HCT116 (cell line): ENCODE data around the gene S100A1. TPM values are rescaled to one million over a fixed set of nuclear protein-coding genes. Genes with fewer than 3 reads are reported as not detected.

Source experiments
- ATAC-seq: fragments of 200-7000 bp; cut with Tn5 transposase; 2 replicates; pipeline ENCODE4 v1.9.1; 2020; ENCODE audit warnings: mild to moderate bottlenecking, moderate library complexity
- BruUV-seq: library from RNA; stranded (reverse); fragments of 400-500 nt; replicated peaks from 2 replicates; lab custom pipeline; 2021; lab: Mats Ljungman, UMichigan
- CTCF ChIA-PET: fragments of 300-600 bp; sonication (Branson Sonifier 250); formaldehyde crosslinking; loops from one replicate; lab custom pipeline; 2021; ENCODE audit warnings: antibody characterized with exemption; lab: Charles Lee
- POLR2A ChIA-PET: fragments of 300-600, 350-600 bp; sonication (Branson Sonifier 250); formaldehyde crosslinking; loops from one replicate; lab custom pipeline; 2021; ENCODE audit warnings: antibody characterized with exemption; lab: Charles Lee
- RAD21 ChIA-PET, 2 experiments: fragments of 300-600 bp; sonication (Branson Sonifier 250); formaldehyde crosslinking; loops; one replicate each; lab custom pipeline; 2023; ENCODE audit warnings: low total read pairs in 2 of 2; ENCODE audit not compliant: uncharacterized antibody in 2 of 2, unreplicated experiment in 2 of 2, low non-redundant PET in 1 of 2; lab: Charles Lee
- DNase-seq: peaks from one replicate; pipeline ENCODE4 v3.0.0-alpha.2; 2010; ENCODE audit warnings: low read depth, low spot score
- H2AFZ ChIP-seq: fragments of 200-600 bp; shearing (Covaris generic), sonication (generic); 2 replicates; pipeline ENCODE4 v1.6.1; 2017; ENCODE audit warnings: low read depth, mixed run types, mixed read lengths, antibody characterized with exemption, low read length; ENCODE audit not compliant: poor library complexity, severe bottlenecking
- H3K27ac ChIP-seq: 2 replicates; pipeline ENCODE4 v1.5.1; 2012; ENCODE audit warnings: low read depth, low read length
- H3K27me3 ChIP-seq: fragments of 200-600 bp; sonication (generic); 2 replicates; pipeline ENCODE4 v1.6.1; 2016; ENCODE audit warnings: mixed run types, low read length, mixed read lengths; ENCODE audit not compliant: insufficient read depth
- H3K36me3 ChIP-seq, 2 experiments: fragments of 200-500 bp in 1 of 2; fragments of 200-600 bp in 1 of 2; sonication (Bioruptor generic) in 1 of 2; sonication (generic) in 1 of 2; 2 replicates each; pipeline versions ENCODE4 v1.5.1 to v1.6.1; 2014 to 2016; ENCODE audit warnings: low read length in 2 of 2, inconsistent platforms in 1 of 2, mixed read lengths in 1 of 2, mixed run types in 1 of 2; ENCODE audit not compliant: insufficient read depth in 2 of 2, control insufficient read depth in 1 of 2
- H3K4me1 ChIP-seq, 2 experiments: fragments of 200-600 bp in 1 of 2; sonication (generic) in 1 of 2; 2 replicates each; pipeline versions ENCODE4 v1.5.1 to v1.6.1; 2012 to 2017; ENCODE audit warnings: low read length in 2 of 2, inconsistent platforms in 1 of 2, mild to moderate bottlenecking in 1 of 2, mixed read lengths in 1 of 2, mixed run types in 1 of 2, moderate library complexity in 1 of 2; ENCODE audit not compliant: insufficient read depth in 2 of 2, control insufficient read depth in 1 of 2
- H3K4me2 ChIP-seq: fragments of 200-600 bp; sonication (generic); 2 replicates; pipeline ENCODE4 v1.6.1; 2017; ENCODE audit warnings: mixed run types, low read length, mixed read lengths
- H3K4me3 ChIP-seq, 2 experiments: fragments of 200-600 bp in 1 of 2; sonication (generic) in 1 of 2; replicated peaks in 1 of 2; 2 replicates each; pipeline ENCODE4 v1.5.1; 2011 to 2016; ENCODE audit warnings: low read length in 2 of 2, control low read depth in 1 of 2, low read depth in 1 of 2, mild to moderate bottlenecking in 1 of 2, mixed read lengths in 1 of 2, mixed run types in 1 of 2
- H3K79me2 ChIP-seq: fragments of 200-600 bp; sonication (generic); 2 replicates; pipeline ENCODE4 v1.6.1; 2017; ENCODE audit warnings: mild to moderate bottlenecking, mixed run types, low read length, moderate library complexity, mixed read lengths; ENCODE audit not compliant: insufficient read depth
- H3K9ac ChIP-seq: fragments of 200-600 bp; sonication (generic); 2 replicates; pipeline ENCODE4 v1.6.1; 2016; ENCODE audit warnings: low read length, mixed read lengths
- H3K9me2 ChIP-seq: fragments of 200-600 bp; sonication (generic), shearing (Covaris generic); 2 replicates; pipeline ENCODE4 v1.6.1; 2017; ENCODE audit warnings: mixed run types, mild to moderate bottlenecking, moderate library complexity; ENCODE audit not compliant: insufficient read depth
- H3K9me3 ChIP-seq, 2 experiments: fragments of 200-500 bp in 1 of 2; fragments of 200-600 bp in 1 of 2; sonication (Bioruptor generic) in 1 of 2; sonication (generic) in 1 of 2; 2 replicates each; pipeline ENCODE4 v1.6.1; 2014 to 2017; ENCODE audit warnings: low read length in 2 of 2, mixed read lengths in 2 of 2, inconsistent platforms in 1 of 2, low read depth in 1 of 2, mild to moderate bottlenecking in 1 of 2, mixed run types in 1 of 2, moderate library complexity in 1 of 2; ENCODE audit not compliant: control insufficient read depth in 1 of 2, insufficient read depth in 1 of 2
- H4K20me1 ChIP-seq: fragments of 200-600 bp; sonication (generic), shearing (Covaris generic); 2 replicates; pipeline ENCODE4 v1.6.1; 2017; ENCODE audit warnings: mixed run types, mild to moderate bottlenecking, moderate library complexity; ENCODE audit not compliant: insufficient read depth
- ATF3 ChIP-seq: IDR thresholded peaks from 2 replicates; pipeline ENCODE4 v1.6.1; 2012
- CBX3 ChIP-seq: IDR thresholded peaks from 2 replicates; pipeline ENCODE4 v1.6.1; 2012; ENCODE audit warnings: low read depth
- EGR1 ChIP-seq: IDR thresholded peaks from 2 replicates; pipeline ENCODE4 v1.6.1; 2012; ENCODE audit warnings: low read depth
- ELF1 ChIP-seq: IDR thresholded peaks from 2 replicates; pipeline ENCODE4 v1.6.1; 2012; ENCODE audit warnings: low read depth, borderline replicate concordance
- EZH2 ChIP-seq: fragments of 200-600 bp; sonication (generic); IDR thresholded peaks from 2 replicates; pipeline ENCODE4 v1.6.1; 2017; ENCODE audit warnings: antibody characterized with exemption, mixed run types
- JUND ChIP-seq: IDR thresholded peaks from 2 replicates; pipeline ENCODE4 v1.6.1; 2012
- MAX ChIP-seq: IDR thresholded peaks from 2 replicates; pipeline ENCODE4 v1.6.1; 2012
- POLR2A ChIP-seq: IDR thresholded peaks from 2 replicates; pipeline ENCODE4 v1.7.0; 2011; ENCODE audit warnings: borderline replicate concordance; ENCODE audit not compliant: insufficient read depth, insufficient read length; ENCODE audit errors: extremely low read depth
- POLR2AphosphoS5 ChIP-seq: IDR thresholded peaks from 2 replicates; pipeline ENCODE4 v1.6.1; 2011; ENCODE audit warnings: mild to moderate bottlenecking, low read depth, low read length, moderate library complexity
- SP1 ChIP-seq: IDR thresholded peaks from 2 replicates; pipeline ENCODE4 v1.6.1; 2012; ENCODE audit warnings: low read depth
- SRF ChIP-seq: IDR thresholded peaks from 2 replicates; pipeline ENCODE4 v1.6.1; 2012; ENCODE audit warnings: low read depth
- YY1 ChIP-seq: IDR thresholded peaks from 2 replicates; pipeline ENCODE4 v1.6.1; 2011; ENCODE audit warnings: low read length, low read depth, moderate library complexity, mild to moderate bottlenecking; ENCODE audit not compliant: insufficient replicate concordance; ENCODE audit errors: extremely low read depth
- ZFX ChIP-seq: fragments of 450-650 bp; IDR thresholded peaks from 2 replicates; pipeline ENCODE4 v1.6.1; 2017
- ZNF274 ChIP-seq: fragments of 200-500 bp; sonication (Bioruptor generic); IDR thresholded peaks from 2 replicates; pipeline ENCODE4 v1.6.1; 2014; ENCODE audit warnings: mild to moderate bottlenecking, low read depth, low read length, inconsistent platforms
- intact Hi-C: fragments of 100-400 bp; cut with micrococcal nuclease; formaldehyde crosslinking; loops from 2 replicates; pipeline ENCODE4 v1.10.0; 2022
- total RNA-seq: library from RNA; stranded (reverse); gene quantifications from one replicate; pipeline ENCODE4 v1.2.1, GENCODE V29; 2021; ENCODE audit not compliant: unreplicated experiment

Gene S100A1
- total RNA-seq, 1 experiment from 2014 or later = 0.30 TPM

DNA sequence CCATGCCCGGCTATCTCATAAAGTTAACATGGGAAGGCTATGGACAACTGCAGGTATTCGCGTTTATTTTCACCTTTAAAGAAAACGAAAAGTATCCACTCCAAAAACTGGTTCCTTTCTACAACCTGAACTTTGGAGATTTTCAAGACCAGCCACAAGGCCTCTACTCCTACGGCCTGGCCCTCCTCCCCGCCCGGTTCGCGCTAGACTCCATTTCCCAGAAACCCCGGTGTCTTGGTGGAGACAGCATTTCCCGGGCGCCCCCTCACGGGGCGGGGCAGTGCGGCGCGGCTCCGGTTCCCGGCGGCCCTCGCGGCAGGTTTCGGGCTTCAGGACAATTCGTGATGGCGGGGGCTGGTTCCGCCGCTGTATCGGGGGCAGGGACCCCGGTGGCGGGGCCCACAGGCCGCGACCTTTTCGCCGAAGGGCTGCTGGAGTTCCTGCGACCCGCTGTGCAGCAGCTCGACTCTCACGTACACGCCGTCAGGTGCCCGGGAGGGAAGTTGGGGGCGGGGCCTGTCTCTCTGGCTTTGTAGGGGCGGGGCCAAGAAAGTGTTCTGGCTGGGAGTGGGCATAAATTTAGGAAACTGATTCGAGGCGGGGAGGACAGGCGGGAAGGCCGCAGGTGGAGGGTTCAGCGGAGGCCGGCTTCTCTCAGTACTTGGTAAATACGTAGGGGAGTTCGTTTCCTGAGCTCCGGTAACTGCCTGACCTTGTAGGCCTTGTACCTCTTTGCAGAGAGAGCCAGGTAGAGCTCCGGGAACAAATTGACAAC, 30.4 kb downstream of the S100A1 start, which contains the start of gene SNAPIN:
Gene SNAPIN (plus strand): TSS at position 304 of the 775 bp plus-strand sequence. CDS start 41 bp downstream, at position 345.
- CTCF ChIA-PET = interaction anchor here (1.6 kb wide), 1 partner anchor 86 kb away, joined by 5 read pairs; no protein-coding TSS in a partner anchor
- TF ChIP-seq ATF3 = no peak
- no peak for TF ChIP-seq JUND
- TF ChIP-seq CBX3 = no peak
- peak; percentile 95 for TF ChIP-seq EGR1
- TF ChIP-seq SRF = 0 out of 2 replicates have a peak, but pooled peaks have one; percentile 19
- peak; percentile 84 for TF ChIP-seq YY1
- TF ChIP-seq POLR2AphosphoS5 = peak; percentile 68
- TF ChIP-seq EZH2 = no peak
- peak; percentile 19; the same call in 1 of the 2 replicates for TF ChIP-seq MAX
- peak; percentile 38 for TF ChIP-seq POLR2A
- TF ChIP-seq ZFX = peak; percentile 81
- TF ChIP-seq ZNF274 = no peak
- peak; percentile 54; the same call in 1 of the 2 replicates for TF ChIP-seq ELF1
- peak; percentile 48; the same call in 1 of the 2 replicates for TF ChIP-seq SP1
- intact Hi-C loops = no loop called here
- BruUV-seq = TSS peak; percentile 72
- H3K4me1 ChIP-seq = peaks cover 10 to 22% of the 10 kb centered on the region in 2 experiments; a peak in 3 of 4 replicates
- no peaks in the 10 kb centered on the region for H3K9me2 ChIP-seq
- POLR2A ChIA-PET = interaction anchor here (0.9 to 1.7 kb wide), 5 partner anchors 10 to 117 kb away, joined by 3 to 8 read pairs (median 3); partner anchors contain the start of genes CHTOP and SLC27A3
- ATAC-seq (peak; percentile 95), DNase-seq (peak; percentile 69)
- H3K27ac ChIP-seq = peak within 1 kb of the TSS; percentile 80
- H3K9me3 ChIP-seq = no peaks in the 10 kb centered on the region
- peaks cover 12% of the 10 kb centered on the region for H3K79me2 ChIP-seq
- peak within 1 kb of the TSS; percentile 79 for H3K4me2 ChIP-seq
- peak within 1 kb of the TSS; percentile 73 to 88 for H3K4me3 ChIP-seq
- RAD21 ChIA-PET = no interaction called here
- peak within 1 kb of the TSS; percentile 67 for H3K9ac ChIP-seq
- no peaks in the 10 kb centered on the region for H3K27me3 ChIP-seq
- H2AFZ ChIP-seq = no peak within 1 kb of the TSS
- H3K36me3 ChIP-seq = peaks cover 22 to 27% of the 10 kb centered on the region in 2 experiments; a peak in 3 of 4 replicates
- H4K20me1 ChIP-seq = no peaks in the 10 kb centered on the region; the same call in 1 of the 2 replicates
